Measurements from ENCODE around the gene GPHA2. TPM values are rescaled to one million over a fixed set of nuclear protein-coding genes. Genes with fewer than 3 reads are reported as not detected.

GPHA2 gene
- total and polyA plus RNA-seq, 10 of the 15 experiments (the other 5 are each of a cell fraction or from before 2014, with no cell fraction given) = not detected

DNA sequence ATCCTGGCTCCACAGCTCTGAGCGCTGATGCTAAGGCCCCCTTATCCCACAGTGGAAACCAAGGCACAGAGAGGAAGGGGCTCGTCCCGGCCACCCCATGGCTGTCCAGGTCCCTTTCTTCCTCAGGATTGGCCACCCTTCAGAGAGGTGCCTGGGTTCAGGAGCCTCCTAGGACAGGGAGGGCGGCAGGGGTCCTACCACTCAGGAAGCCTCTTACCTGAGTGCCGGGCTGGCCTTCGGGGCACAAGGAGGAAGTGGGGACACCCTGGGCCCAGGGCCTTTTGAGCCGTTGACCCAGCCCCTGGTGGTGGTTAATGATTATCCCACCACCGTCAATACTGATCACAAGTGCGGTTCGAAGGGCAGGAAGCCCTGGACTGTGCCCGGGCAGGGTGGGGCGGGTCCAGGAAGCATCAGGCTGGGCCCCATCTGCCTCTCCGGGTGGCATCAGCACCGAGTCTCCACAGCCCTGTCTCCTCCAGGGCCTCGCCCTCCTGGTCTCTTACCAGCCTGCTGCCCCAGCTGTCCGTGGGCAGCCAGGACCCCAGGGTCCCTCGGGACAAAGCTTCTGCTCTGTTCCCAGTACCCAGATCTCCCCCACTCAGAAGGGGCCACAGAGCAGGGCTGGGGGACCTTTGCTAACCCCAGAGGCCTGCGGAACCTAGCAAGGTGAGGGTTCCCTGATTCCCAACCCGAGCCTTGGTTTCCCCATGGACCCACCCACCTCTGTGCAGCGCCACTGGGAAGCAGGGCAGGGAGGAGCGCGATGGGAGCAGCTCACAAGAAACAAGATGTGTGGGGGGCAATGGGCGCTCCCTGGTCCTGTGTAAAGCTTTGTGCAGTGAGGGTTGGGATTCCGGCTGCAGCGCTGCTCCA lies 42.3 kb downstream of the GPHA2 start (continued):
- TF ChIP-seq, protein P1, sequence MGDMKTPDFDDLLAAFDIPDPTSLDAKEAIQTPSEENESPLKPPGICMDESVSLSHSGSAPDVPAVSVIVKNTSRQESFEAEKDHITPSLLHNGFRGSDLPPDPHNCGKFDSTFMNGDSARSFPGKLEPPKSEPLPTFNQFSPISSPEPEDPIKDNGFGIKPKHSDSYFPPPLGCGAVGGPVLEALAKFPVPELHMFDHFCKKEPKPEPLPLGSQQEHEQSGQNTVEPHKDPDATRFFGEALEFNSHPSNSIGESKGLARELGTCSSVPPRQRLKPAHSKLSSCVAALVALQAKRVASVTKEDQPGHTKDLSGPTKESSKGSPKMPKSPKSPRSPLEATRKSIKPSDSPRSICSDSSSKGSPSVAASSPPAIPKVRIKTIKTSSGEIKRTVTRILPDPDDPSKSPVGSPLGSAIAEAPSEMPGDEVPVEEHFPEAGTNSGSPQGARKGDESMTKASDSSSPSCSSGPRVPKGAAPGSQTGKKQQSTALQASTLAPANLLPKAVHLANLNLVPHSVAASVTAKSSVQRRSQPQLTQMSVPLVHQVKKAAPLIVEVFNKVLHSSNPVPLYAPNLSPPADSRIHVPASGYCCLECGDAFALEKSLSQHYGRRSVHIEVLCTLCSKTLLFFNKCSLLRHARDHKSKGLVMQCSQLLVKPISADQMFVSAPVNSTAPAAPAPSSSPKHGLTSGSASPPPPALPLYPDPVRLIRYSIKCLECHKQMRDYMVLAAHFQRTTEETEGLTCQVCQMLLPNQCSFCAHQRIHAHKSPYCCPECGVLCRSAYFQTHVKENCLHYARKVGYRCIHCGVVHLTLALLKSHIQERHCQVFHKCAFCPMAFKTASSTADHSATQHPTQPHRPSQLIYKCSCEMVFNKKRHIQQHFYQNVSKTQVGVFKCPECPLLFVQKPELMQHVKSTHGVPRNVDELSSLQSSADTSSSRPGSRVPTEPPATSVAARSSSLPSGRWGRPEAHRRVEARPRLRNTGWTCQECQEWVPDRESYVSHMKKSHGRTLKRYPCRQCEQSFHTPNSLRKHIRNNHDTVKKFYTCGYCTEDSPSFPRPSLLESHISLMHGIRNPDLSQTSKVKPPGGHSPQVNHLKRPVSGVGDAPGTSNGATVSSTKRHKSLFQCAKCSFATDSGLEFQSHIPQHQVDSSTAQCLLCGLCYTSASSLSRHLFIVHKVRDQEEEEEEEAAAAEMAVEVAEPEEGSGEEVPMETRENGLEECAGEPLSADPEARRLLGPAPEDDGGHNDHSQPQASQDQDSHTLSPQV (IDR thresholded peaks at IDR 0.05) = no peak
- no peak for TF ChIP-seq TBL1XR1 (IDR thresholded peaks at IDR 0.05; ENCODE audit: low read depth, low read length)

DNA sequence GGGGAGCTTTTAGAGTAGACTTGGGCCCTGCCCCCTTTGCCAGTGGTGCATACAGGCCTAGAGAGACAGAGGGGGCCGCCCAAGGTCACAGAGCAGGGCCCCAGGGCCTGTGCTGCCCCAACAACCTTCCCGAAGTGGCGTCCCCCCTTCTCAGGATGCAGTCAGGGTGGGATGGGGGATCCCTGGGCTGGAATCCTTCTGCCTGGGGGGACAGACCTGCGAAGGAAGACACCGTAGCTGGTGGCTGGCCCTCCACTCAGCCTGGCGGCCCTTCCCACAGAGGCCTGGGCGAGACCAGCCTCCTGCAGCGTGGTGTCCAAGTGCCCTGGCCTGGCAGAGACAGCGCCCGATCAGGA lies 42.9 kb downstream of the GPHA2 start:
- TF ChIP-seq CREM (IDR thresholded peaks at IDR 0.05; ENCODE audit: low read depth) = no peak
- no peaks in the 10 kb centered on the region for H3K27me3 ChIP-seq (replicated peaks in 1 of 2; ENCODE audit: control insufficient read depth in 2 of 2, insufficient read depth in 2 of 2, low read length in 1 of 2)
- ChIA-PET CTCF (interaction anchor here (0.5 to 30.0 kb wide), 6 partner anchors 8 to 121 kb away, joined by 3 to 1208 read pairs (median 13); partner anchors contain the start of genes ARL2, CDC42BPG and EHD1), SMC1A (ENCODE audit: uncharacterized antibody, unreplicated experiment) (interaction anchor here (0.6 to 7.2 kb wide), 4 partner anchors 28 to 618 kb away, joined by 3 to 138 read pairs (median 8); no protein-coding TSS in a partner anchor), RAD21 (ENCODE audit: unreplicated experiment) (interaction anchor here (1.2 to 5.7 kb wide), 3 partner anchors 11 to 45 kb away, joined by 3 to 101 read pairs (median 3); no protein-coding TSS in a partner anchor), POLR2A (interaction anchor here (0.8 to 1.7 kb wide), 5 partner anchors 19 to 47 kb away, joined by 3 to 5 read pairs (median 3); no protein-coding TSS in a partner anchor)
- no peak overlapping the region for H3K9ac ChIP-seq (ENCODE audit: control insufficient read depth, insufficient read depth, low read length)
- 79% methylated on average over 10 of the region's 10 CpGs for WGBS (ENCODE audit: insufficient coverage, insufficient replicate concordance, low lambda C conversion rate, missing lambda C conversion rate)
- ATAC-seq = no peak
- in situ Hi-C loops (cut with MboI) (loop anchor here (5.0 kb wide), 1 partner anchor 46 kb away; no protein-coding TSS in a partner anchor), intact Hi-C loops (cut with micrococcal nuclease; ENCODE audit: unreplicated experiment) (no loop called here)
- DNase-seq (ENCODE audit: low read depth, low spot score) = no peak
- H4K20me1 ChIP-seq (ENCODE audit: control insufficient read depth, insufficient read depth) = no peaks in the 10 kb centered on the region
- H3K79me2 ChIP-seq (ENCODE audit: control insufficient read depth, insufficient read depth, low read length) = no peaks in the 10 kb centered on the region
- no TSS peak for BruUV-seq (replicated peaks)
- H3K9me3 ChIP-seq (replicated peaks; ENCODE audit: control insufficient read depth, insufficient read depth, low read length) = no peaks in the 10 kb centered on the region
- H3K36me3 ChIP-seq (ENCODE audit: control insufficient read depth in 2 of 2, insufficient read depth in 2 of 2, low read length in 1 of 2) = no peaks in the 10 kb centered on the region
- H2AFZ ChIP-seq (ENCODE audit: control insufficient read depth, low read depth, low read length) = no peak overlapping the region
- no peak overlapping the region for H3K4me2 ChIP-seq (ENCODE audit: control insufficient read depth, insufficient read depth)
- no peak overlapping the region for H3K4me3 ChIP-seq
- no peak for FAIRE-seq
- H3K4me1 ChIP-seq (ENCODE audit: control insufficient read depth, insufficient read depth, low read length) = peaks cover 7% of the 10 kb centered on the region
- no peak overlapping the region for H3K27ac ChIP-seq (ENCODE audit: control insufficient read depth, insufficient read depth)

Data from GM12878 (cell line).